ENCODE results near the gene INSYN2B. TPM values are rescaled to one million over a fixed set of nuclear protein-coding genes. Genes with fewer than 3 reads are reported as not detected.
A peak's percentile ranks its signal among the peaks of the same experiment; 100 is the strongest.

The INSYN2B gene
- not detected in 2 replicates for total RNA-seq (2014; rRNA removed; shearing (Covaris generic))
- polyA plus RNA-seq (2015; cell fraction: cytosol; rRNA removed): not detected in 2 replicates
- not detected in 2 replicates for polyA plus RNA-seq (2015; cell fraction: nucleus; rRNA removed)

DNA sequence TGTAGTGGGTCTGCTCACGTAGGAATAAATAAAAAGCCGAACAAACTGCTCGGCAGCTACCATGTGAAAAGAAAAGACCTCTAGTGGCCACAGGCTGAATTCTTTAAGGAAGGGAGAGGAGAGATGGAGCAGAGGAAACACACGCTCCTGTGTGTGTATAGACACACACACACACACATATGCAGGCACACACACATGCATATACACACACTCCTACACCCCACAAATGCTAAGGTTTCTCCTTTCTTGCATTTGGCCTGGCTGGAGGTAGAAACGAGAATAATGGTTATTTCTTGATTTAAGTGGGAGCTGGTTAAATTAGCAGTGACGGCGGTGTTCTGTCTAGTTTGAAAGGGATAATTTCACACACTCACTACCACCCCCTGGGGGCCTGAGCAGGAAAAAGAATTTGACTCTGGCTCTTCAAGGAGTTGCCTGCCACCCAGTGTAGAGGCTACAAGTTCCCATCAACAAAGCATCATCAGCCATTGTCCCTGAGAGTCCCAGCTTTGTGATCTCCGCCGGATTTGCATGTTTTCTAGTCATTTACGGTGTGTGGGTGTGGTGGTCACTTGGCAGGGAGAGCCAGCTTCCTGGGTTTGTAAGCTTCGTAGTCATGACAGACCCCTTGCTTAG is at the start of gene INSYN2B:
TSS of gene INSYN2B (minus strand) at position 78 of the 636 bp plus-strand sequence. CDS start 96,597 bp downstream, outside the sequence.
- DNase-seq (ENCODE audit: low read depth, low spot score): peak; percentile 80
- in situ Hi-C loops (cut with HindIII; ENCODE audit: low pct_unique_long_range_greater_than_20kb, low sequenced_read_pairs): no loop called here

DNA sequence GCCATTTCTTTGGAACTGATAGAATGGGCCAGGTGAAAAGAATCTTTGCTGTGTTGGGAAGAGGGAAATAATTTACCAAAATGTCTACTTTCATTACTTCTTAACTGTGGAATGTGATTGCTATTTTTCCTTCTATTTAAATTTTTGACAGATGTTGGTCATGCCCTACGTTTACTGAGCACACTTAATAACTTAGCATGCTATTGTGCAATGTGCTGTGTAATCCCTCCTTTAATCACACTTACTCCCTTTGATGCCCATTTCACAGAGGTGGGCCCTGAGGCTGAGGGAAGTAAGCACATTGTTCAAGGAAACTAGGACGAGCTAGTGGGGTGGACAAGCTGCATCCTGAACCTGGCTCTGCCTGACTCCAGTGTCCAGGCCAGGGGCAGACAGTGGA is 47.8 kb upstream of the INSYN2B start:
- in situ Hi-C loops (cut with HindIII; ENCODE audit: low pct_unique_long_range_greater_than_20kb, low sequenced_read_pairs): no loop called here
- DNase-seq (ENCODE audit: low read depth, low spot score): no peak

GRCh38 chr5:170025853-170026252 is 45.6 kb upstream of the INSYN2B start:
- in situ Hi-C loops (cut with HindIII; ENCODE audit: low pct_unique_long_range_greater_than_20kb, low sequenced_read_pairs): no loop called here
- no peak for DNase-seq (ENCODE audit: low read depth, low spot score)

GRCh38 chr5:170021506-170021905 is 41.2 kb upstream of the INSYN2B start:
- DNase-seq (ENCODE audit: low read depth, low spot score): no peak
- in situ Hi-C loops (cut with HindIII; ENCODE audit: low pct_unique_long_range_greater_than_20kb, low sequenced_read_pairs): no loop called here

DNA sequence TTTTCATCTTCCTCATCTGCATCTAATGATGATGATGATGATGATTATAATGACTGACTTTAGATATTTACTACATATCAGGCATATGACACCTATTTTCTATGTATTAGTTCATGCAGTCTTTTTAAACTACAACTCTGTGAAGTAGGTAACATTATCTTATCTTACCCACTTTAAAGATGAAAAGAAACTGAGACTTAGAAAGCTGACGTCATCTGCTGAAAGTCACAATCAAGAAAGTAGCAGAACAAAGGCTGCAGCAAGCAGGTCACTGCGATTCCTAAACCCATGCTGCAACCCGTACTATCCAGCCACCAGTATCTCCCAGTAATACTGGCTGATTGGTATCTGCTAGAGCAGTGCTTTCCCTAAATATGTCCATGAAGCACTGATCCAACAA is 40.1 kb upstream of the INSYN2B start:
- no peak for DNase-seq (ENCODE audit: low read depth, low spot score)
- in situ Hi-C loops (cut with HindIII; ENCODE audit: low pct_unique_long_range_greater_than_20kb, low sequenced_read_pairs): no loop called here

- DNase-seq (ENCODE audit: low read depth, low spot score): no peak
- in situ Hi-C loops (cut with HindIII; ENCODE audit: low pct_unique_long_range_greater_than_20kb, low sequenced_read_pairs): no loop called here
These were observed 32.3 kb upstream of the INSYN2B start for GRCh38 chr5:170012622-170013021.

DNA sequence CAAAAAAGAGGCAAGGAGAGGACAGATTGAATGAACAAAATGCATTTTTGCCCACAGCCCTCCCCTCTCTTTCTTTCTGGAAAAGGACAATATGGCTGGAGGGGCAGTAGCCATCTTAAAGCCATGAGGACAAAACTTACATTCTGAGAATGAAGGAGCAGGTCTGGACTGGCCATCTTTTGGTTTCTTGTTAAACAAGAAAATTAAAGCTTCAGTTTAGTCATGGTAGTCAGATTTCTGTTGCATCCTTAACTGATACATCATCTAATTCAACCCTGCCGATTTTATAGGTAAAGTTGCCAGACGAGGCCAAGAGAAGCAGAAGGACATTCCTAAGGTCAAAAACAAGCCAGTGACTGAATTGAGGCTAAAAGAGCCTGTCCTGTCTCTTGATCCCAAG is 31.5 kb upstream of the INSYN2B start:
- in situ Hi-C loops (cut with HindIII; ENCODE audit: low pct_unique_long_range_greater_than_20kb, low sequenced_read_pairs): no loop called here

GRCh38 chr5:170010595-170010994 is 30.3 kb upstream of the INSYN2B start:
- DNase-seq (ENCODE audit: low read depth, low spot score): no peak
- in situ Hi-C loops (cut with HindIII; ENCODE audit: low pct_unique_long_range_greater_than_20kb, low sequenced_read_pairs): no loop called here

More for the DNA sequence above, 31.5 kb upstream of the INSYN2B start:
- no peak for DNase-seq (ENCODE audit: low read depth, low spot score)

- in situ Hi-C loops (cut with HindIII; ENCODE audit: low pct_unique_long_range_greater_than_20kb, low sequenced_read_pairs): no loop called here
- DNase-seq (ENCODE audit: low read depth, low spot score): no peak
These were observed 28.1 kb upstream of the INSYN2B start for GRCh38 chr5:170008376-170008775.

- in situ Hi-C loops (cut with HindIII; ENCODE audit: low pct_unique_long_range_greater_than_20kb, low sequenced_read_pairs): no loop called here
- no peak for DNase-seq (ENCODE audit: low read depth, low spot score)
These were observed 25.7 kb upstream of the INSYN2B start for GRCh38 chr5:170006021-170006420.

DNA sequence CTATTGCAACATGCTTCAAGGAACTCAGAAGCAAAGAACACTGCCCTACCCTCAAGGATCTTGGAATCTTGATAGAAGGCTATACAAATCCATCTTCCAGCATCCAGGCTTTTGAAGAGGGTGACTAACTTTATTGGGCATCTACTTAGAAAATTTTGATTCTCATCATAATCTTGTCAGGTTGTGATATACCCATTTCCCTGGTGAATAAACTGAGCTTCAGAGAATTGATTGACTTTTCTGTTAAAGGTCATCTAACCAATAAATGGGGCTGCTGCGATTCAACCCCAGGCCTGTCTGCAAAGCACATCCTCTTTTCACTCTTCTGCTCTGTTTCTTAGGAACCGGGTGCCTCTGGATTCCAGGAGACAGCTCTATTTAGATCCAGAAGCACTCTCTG is 19.9 kb upstream of the INSYN2B start:
- in situ Hi-C loops (cut with HindIII; ENCODE audit: low pct_unique_long_range_greater_than_20kb, low sequenced_read_pairs): no loop called here
- DNase-seq (ENCODE audit: low read depth, low spot score): no peak

- in situ Hi-C loops (cut with HindIII; ENCODE audit: low pct_unique_long_range_greater_than_20kb, low sequenced_read_pairs): no loop called here
These were observed 19.3 kb upstream of the INSYN2B start for GRCh38 chr5:169999621-170000020.

GRCh38 chr5:169997798-169998197 is 17.5 kb upstream of the INSYN2B start:
- DNase-seq (ENCODE audit: low read depth, low spot score): no peak
- in situ Hi-C loops (cut with HindIII; ENCODE audit: low pct_unique_long_range_greater_than_20kb, low sequenced_read_pairs): no loop called here

More at GRCh38 chr5:169999621-170000020, 19.3 kb upstream of the INSYN2B start:
- DNase-seq (ENCODE audit: low read depth, low spot score): no peak

- in situ Hi-C loops (cut with HindIII; ENCODE audit: low pct_unique_long_range_greater_than_20kb, low sequenced_read_pairs): no loop called here
- no peak for DNase-seq (ENCODE audit: low read depth, low spot score)
These were observed 13.1 kb upstream of the INSYN2B start for GRCh38 chr5:169993485-169993790.

DNA sequence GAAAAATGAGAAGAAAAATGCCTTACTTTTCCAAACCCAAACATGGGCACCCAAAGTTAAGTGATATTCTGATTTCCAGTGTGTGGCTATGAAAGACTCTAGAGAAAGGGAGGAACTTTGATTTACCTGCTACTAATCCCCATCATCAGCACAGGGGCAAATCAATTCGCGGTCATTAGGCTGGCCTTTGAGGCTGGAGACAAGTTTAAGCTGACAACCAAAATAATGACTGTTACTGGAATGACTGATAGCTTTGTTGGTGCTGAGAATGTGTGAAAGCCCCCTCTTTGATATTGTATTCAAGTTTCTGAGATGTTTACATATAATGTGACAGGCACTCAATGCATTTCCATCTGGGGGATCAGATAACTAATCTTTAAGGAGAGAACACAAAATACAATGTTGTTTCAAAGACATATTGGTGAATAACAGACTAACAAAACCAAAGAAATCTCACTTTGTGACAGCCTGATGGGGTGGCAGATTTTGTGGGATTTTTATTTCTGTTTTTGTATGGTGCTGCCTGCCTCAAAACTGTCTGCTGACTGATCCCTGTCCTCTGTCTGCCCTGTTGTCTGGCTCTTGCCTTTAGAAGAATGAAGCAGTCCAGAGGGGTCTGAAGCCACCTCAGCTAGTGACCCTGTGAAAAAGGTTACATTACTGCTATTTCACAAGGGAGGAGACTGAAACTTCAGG is 12.6 kb upstream of the INSYN2B start:
- in situ Hi-C loops (cut with HindIII; ENCODE audit: low pct_unique_long_range_greater_than_20kb, low sequenced_read_pairs): no loop called here
- no peak for DNase-seq (ENCODE audit: low read depth, low spot score)

DNA sequence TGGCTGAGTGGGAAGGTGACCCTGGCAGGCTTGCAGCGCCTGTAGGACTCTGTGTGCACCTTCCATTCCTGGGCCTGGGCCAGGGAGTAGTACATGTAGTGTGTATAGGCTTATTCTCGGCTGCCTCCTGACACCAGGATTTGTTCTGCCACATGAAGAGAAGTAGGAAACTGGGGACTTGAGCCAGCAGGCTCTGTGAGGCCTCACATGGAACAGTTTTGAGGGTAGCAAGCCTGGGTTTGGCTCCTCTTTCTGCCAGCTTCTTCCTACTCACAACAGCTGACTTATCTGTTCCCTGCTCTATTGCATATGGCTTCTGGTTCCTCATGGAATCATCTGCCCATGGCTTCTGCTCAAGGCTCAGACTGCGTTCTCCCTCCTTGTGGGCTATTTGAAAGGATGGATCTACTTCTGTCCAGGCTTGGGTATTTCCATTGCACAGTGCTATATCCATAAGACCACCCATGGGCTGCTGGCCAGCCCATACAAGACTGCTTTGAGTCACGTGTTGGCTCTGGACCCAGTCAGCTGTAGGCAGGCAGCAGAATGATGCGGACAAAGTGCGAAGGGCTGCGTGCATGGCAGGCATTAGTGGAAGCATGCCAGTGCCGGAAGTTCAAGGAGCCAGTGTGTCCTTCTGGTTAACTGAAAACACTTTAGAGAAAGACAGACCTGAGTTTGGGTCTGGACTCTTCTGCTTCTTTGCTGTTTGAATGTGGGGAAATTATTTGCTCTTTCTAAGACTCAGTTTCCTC is 11.0 kb upstream of the INSYN2B start:
- no peak for DNase-seq (ENCODE audit: low read depth, low spot score)

GRCh38 chr5:169989365-169989764 is 9.1 kb upstream of the INSYN2B start:
- DNase-seq (ENCODE audit: low read depth, low spot score): no peak
- in situ Hi-C loops (cut with HindIII; ENCODE audit: low pct_unique_long_range_greater_than_20kb, low sequenced_read_pairs): no loop called here

More for the DNA sequence above, 11.0 kb upstream of the INSYN2B start:
- in situ Hi-C loops (cut with HindIII; ENCODE audit: low pct_unique_long_range_greater_than_20kb, low sequenced_read_pairs): no loop called here

DNA sequence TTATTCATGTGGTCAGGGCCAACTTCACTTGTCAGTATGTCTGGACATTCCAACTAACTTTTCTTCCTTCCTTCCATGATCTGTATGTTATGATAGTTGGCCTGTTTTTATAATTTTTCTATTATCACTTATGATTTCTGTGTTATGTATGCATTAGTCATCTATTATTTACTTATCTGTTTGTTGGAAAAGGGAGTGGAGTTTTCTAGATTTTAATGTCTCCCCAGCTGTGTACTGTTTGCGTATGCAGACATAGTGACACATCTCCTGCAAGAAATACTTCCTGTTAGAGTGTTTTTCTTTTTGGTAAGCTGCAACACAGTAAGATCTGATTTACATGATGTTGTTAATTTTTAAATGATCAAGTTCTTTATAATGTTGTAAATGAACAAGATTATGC is 8.7 kb upstream of the INSYN2B start:
- in situ Hi-C loops (cut with HindIII; ENCODE audit: low pct_unique_long_range_greater_than_20kb, low sequenced_read_pairs): no loop called here
- no peak for DNase-seq (ENCODE audit: low read depth, low spot score)

Measured in SK-MEL-5 (cell line).